GM12878 (cell line): ENCODE data around the gene TMEM86A. TPM values are rescaled to one million over a fixed set of nuclear protein-coding genes. Genes with fewer than 3 reads are reported as not detected.

ENCODE experiments used
- ATAC-seq: fragments of 200-7000 bp; cut with Tn5 transposase; 3 replicates; pipeline ENCODE4 v1.9.1; 2020; ENCODE audit warnings: mild to moderate bottlenecking, moderate library complexity
- BruUV-seq: library from RNA; stranded (reverse); fragments of 400-500 nt; replicated peaks from 2 replicates; lab custom pipeline; 2021; lab: Mats Ljungman, UMichigan
- CTCF ChIA-PET: fragments of 300-600 bp; sonication (Branson Sonifier 250); formaldehyde crosslinking; extraction: SDS; loops from one replicate; lab custom pipeline; 2021; ENCODE audit warnings: inconsistent platforms; lab: Yijun Ruan, JAX
- POLR2A ChIA-PET: fragments of 350-600 bp; formaldehyde crosslinking; extraction: SDS; loops from one replicate; lab custom pipeline; 2021; ENCODE audit warnings: inconsistent platforms; lab: Charles Lee
- RAD21 ChIA-PET: fragments of 300-600 bp; sonication (Branson Sonifier 250); formaldehyde crosslinking; loops from one replicate; lab custom pipeline; 2023; ENCODE audit warnings: antibody characterized with exemption; ENCODE audit not compliant: unreplicated experiment; lab: Charles Lee
- SMC1A ChIA-PET: fragments of 300-600 bp; sonication (Branson Sonifier 250); formaldehyde crosslinking; loops from one replicate; lab custom pipeline; 2023; ENCODE audit not compliant: unreplicated experiment, uncharacterized antibody; lab: Charles Lee
- DNase-seq: peaks from one replicate; pipeline ENCODE4 v3.0.0-alpha.2; 2011; ENCODE audit warnings: low read depth, low spot score
- FAIRE-seq: peaks from 3 replicates; lab custom pipeline; 2011; peaks lifted over from hg19 to GRCh38; lab: Jason Lieb, UNC
- H2AFZ ChIP-seq: 2 replicates; pipeline ENCODE4 v1.6.0; 2011; ENCODE audit warnings: low read depth, low read length, control low read depth; ENCODE audit not compliant: control insufficient read depth
- H3K27ac ChIP-seq: 2 replicates; pipeline ENCODE4 v1.5.1; 2011; ENCODE audit warnings: control low read depth; ENCODE audit not compliant: control insufficient read depth, insufficient read depth
- H3K27me3 ChIP-seq, 2 experiments: replicated peaks in 1 of 2; 2 replicates each; pipeline versions ENCODE4 v1.6.0 to v1.6.1; 2011; ENCODE audit warnings: low read length in 1 of 2; ENCODE audit not compliant: control insufficient read depth in 2 of 2, insufficient read depth in 2 of 2
- H3K36me3 ChIP-seq, 2 experiments: 2 replicates each; pipeline ENCODE4 v1.5.1; 2011; ENCODE audit warnings: low read length in 1 of 2; ENCODE audit not compliant: control insufficient read depth in 2 of 2, insufficient read depth in 2 of 2
- H3K4me1 ChIP-seq: 2 replicates; pipeline ENCODE4 v1.6.1; 2011; ENCODE audit warnings: mild to moderate bottlenecking, low read length, moderate library complexity, mixed read lengths; ENCODE audit not compliant: control insufficient read depth, insufficient read depth
- H3K4me2 ChIP-seq: 2 replicates; pipeline ENCODE4 v1.6.0; 2011; ENCODE audit warnings: control low read depth; ENCODE audit not compliant: control insufficient read depth, insufficient read depth
- H3K4me3 ChIP-seq: fragments of 200-600 bp; sonication (generic); 2 replicates; pipeline ENCODE4 v1.5.1; 2016
- H3K79me2 ChIP-seq: 2 replicates; pipeline ENCODE4 v1.6.0; 2011; ENCODE audit warnings: low read length; ENCODE audit not compliant: control insufficient read depth, insufficient read depth
- H3K9ac ChIP-seq: 2 replicates; pipeline ENCODE4 v1.8.0; 2011; ENCODE audit warnings: low read length, control low read depth, mixed read lengths; ENCODE audit not compliant: control insufficient read depth, insufficient read depth
- H3K9me3 ChIP-seq: replicated peaks from 3 replicates; pipeline ENCODE4 v1.5.1; 2011; ENCODE audit warnings: mild to moderate bottlenecking, low read length; ENCODE audit not compliant: control insufficient read depth, insufficient read depth
- H4K20me1 ChIP-seq: 2 replicates; pipeline ENCODE4 v1.6.0; 2011; ENCODE audit not compliant: control insufficient read depth, insufficient read depth
- EP300 ChIP-seq, 2 experiments: fragments of 150-350 bp in 1 of 2; IDR thresholded peaks; 2 replicates each; pipeline ENCODE4 v1.6.1; 2011 to 2012; ENCODE audit warnings: low read depth in 2 of 2, low read length in 2 of 2, borderline replicate concordance in 1 of 2, improper control_type of control experiment in 1 of 2, inconsistent platforms in 1 of 2; ENCODE audit not compliant: control insufficient read depth in 1 of 2
- HDAC2 ChIP-seq: fragments of 200-600 bp; sonication (generic); IDR thresholded peaks from 2 replicates; pipeline ENCODE4 v1.6.1; 2017
- IKZF1 ChIP-seq: fragments of 450-650 bp; conservative IDR thresholded peaks from 2 replicates; pipeline ENCODE4 v1.6.1; 2017; ENCODE audit warnings: antibody characterized with exemption, mild to moderate bottlenecking
- REST ChIP-seq: IDR thresholded peaks from 2 replicates; pipeline ENCODE4 v1.6.1; 2012; ENCODE audit warnings: mild to moderate bottlenecking, low read depth, low read length
- WGBS: methylation state at CpG from one replicate; pipeline ENCODE4 v1.1.6; 2016; ENCODE audit warnings: low lambda C conversion rate; ENCODE audit not compliant: insufficient replicate concordance, insufficient coverage; ENCODE audit errors: missing lambda C conversion rate; 5-methylcytosine and 5-hydroxymethylcytosine counted together
- in situ Hi-C: fragments of 300-500 bp; cut with MboI; formaldehyde crosslinking; loops from 9 replicates; pipeline ENCODE4 v1.14.3; 2018; ENCODE audit warnings: mixed read lengths
- intact Hi-C: fragments of 100-400 bp; cut with micrococcal nuclease; formaldehyde crosslinking; loops from one replicate; pipeline ENCODE4 v1.14.2; 2022; ENCODE audit not compliant: unreplicated experiment
- polyA plus RNA-seq, 11 experiments: library from polyadenylated mRNA; depleted of rRNA in 4 of 11; unstranded in 6 of 11; stranded (reverse) in 5 of 11; fragments of >200 nt; fragmentation: Nextera tagmentation in 4 of 11; fragmentation: Illumina TruSeq in 1 of 11; extraction: Ambion mirVana in 4 of 11; extraction: Trizol in 1 of 11; gene quantifications; 1 replicate in 1 of 11; 2 replicates in 10 of 11; pipeline versions ENCODE4 v1.2.1 to v1.2.3, GENCODE V29; 2011 to 2016; ENCODE audit warnings: inconsistent platforms in 2 of 11, missing spikeins in 2 of 11, low read depth in 1 of 11
- total RNA-seq, 4 experiments: library from RNA; depleted of rRNA in 3 of 4; stranded (reverse); fragments of >200 nt in 3 of 4; fragmentation: Illumina TruSeq in 1 of 4; extraction: Trizol in 1 of 4; gene quantifications; 2 replicates each; pipeline versions ENCODE4 v1.2.1 to v1.2.3, GENCODE V29; 2013 to 2021

Gene TMEM86A
- total and polyA plus RNA-seq, 10 of the 15 experiments (the other 5 are each of a cell fraction or from before 2014, with no cell fraction given): 0.01 to 0.11 (median 0.06) TPM; not detected in 7

GRCh38 chr11:18714443-18714780 is 15.8 kb downstream of the TMEM86A start:
- in situ Hi-C loops (no loop called here), intact Hi-C loops (no loop called here)
- H2AFZ ChIP-seq: no peak overlapping the region
- WGBS: 56% methylated on average over 10 of the region's 10 CpGs
- SMC1A ChIA-PET: no interaction called here
- CTCF ChIA-PET: interaction anchor here (2.2 to 3.2 kb wide), 2 partner anchors 8 to 18 kb away, joined by 15 to 22 read pairs; no protein-coding TSS in a partner anchor
- no peaks in the 10 kb centered on the region; a peak in 2 of 4 replicates for H3K27me3 ChIP-seq
- POLR2A ChIA-PET: no interaction called here
- H3K4me2 ChIP-seq: no peak overlapping the region
- no peak overlapping the region for H3K9ac ChIP-seq
- no peaks in the 10 kb centered on the region for H4K20me1 ChIP-seq
- no peaks in the 10 kb centered on the region for H3K9me3 ChIP-seq
- TF ChIP-seq REST: no peak
- TF ChIP-seq IKZF1: no peak
- no peak for TF ChIP-seq HDAC2
- TF ChIP-seq EP300 (IDR thresholded peaks at IDR 0.05; ENCODE audit: borderline replicate concordance in 1 of 2, control insufficient read depth in 1 of 2, low read depth in 2 of 2, low read length in 2 of 2): no peak
- no peak for DNase-seq
- 0 out of 2 replicates have a peak, but pooled peaks cover 3% of the 10 kb centered on the region for H3K4me1 ChIP-seq
- no peak overlapping the region for H3K4me3 ChIP-seq
- no peaks in the 10 kb centered on the region for H3K79me2 ChIP-seq
- H3K36me3 ChIP-seq: no peaks in the 10 kb centered on the region
- RAD21 ChIA-PET: interaction anchor here (1.1 kb wide), 1 partner anchor 18 kb away, joined by 3 read pairs; no protein-coding TSS in a partner anchor
- no TSS peak for BruUV-seq
- no peak for ATAC-seq
- no peak overlapping the region for H3K27ac ChIP-seq
- FAIRE-seq: no peak
